ENCODE data around the gene LGALS12.
"Not testable (repeated sequence)": the region's sequence is repeated elsewhere in the genome, so short reads cannot be mapped to it uniquely, and the experiment has no call there.

The LGALS12 gene

DNA sequence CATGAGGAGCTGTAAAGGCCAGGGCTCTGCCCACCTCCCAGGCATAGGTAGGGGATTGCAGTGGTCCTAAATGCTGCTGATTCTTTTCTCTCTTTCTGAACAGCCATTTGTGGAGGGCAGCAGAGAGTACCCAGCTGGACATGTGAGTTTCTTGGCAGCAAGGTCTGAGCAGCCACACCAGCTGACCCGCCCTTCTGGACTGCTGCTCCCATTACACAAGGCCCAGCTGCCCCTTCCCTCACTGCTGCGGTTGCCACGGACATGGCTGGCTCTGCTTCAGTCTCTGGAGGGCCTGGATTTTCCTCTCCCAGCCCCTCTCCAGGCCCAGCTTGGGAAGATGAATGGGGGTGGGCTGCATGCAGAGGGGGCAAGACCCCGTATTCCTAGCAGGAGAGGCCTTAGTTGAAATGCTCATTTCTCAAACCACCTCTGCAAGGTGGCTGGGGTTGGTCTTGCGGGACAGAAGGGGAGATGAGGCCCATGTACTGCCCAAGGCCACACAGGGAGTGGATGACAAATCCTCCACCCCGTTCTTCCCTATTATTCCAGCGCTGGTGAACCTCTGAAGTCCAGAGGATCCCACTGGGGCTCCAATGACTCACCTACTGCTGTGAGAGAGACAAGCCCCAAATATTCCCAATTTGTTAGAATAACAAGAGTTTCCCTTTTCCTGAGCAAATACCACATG lies 4.6 kb downstream of the LGALS12 start:
- Mint-ChIP-seq H3K36me3 (ENCODE audit: low read depth) (no peaks in the 10 kb centered on the region), H3K4me3 (no peak overlapping the region), H3K9me3 (no peaks in the 10 kb centered on the region), H3K4me1 (ENCODE audit: low read depth) (peaks cover 10% of the 10 kb centered on the region), H3K27ac (no peak overlapping the region), H3K27me3 (ENCODE audit: low read depth) (no peaks in the 10 kb centered on the region)
- DNase-seq (ENCODE audit: low spot score), result no peak

DNA sequence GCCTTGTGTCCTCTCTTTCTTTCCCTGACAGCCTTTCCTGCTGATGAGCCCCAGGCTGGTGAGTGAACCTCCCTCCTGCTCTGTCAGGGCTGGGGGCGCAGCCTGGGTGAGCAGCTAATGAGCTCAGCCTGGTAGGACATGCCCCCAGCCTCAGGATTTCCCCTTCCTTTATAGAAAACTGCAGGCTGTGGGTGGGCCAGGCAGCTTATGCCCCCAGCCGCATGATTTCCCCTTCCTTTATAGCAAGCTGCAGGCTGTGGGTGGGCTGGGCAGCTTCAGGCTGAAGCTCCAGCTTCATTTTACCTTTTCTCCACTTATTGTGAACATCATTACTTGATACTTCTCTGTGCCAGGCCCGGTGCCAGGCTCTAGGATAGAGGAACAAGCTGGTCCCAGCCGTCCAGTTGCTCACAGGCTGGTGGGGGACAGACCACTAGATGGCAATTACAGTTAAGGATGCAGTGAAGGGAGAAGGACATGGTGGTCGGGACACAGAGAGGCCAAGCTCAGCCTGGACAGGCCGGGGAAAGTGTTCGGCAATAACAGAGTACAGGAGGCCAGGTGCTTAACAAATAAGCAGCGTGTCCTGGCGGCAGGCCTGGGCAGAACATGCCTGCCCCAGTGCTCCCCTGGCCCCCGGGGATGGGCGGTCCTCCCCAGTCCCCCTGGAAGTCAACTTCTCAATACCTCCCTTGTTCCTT lies 5.3 kb downstream of the LGALS12 start:
- H3K27me3 Mint-ChIP-seq (ENCODE audit: low read depth), result no peaks in the 10 kb centered on the region
- no peak for DNase-seq (ENCODE audit: low spot score)
- H3K27ac Mint-ChIP-seq, result no peak overlapping the region
- no peaks in the 10 kb centered on the region for H3K9me3 Mint-ChIP-seq
- no peak overlapping the region for H3K4me3 Mint-ChIP-seq
- peaks cover 8% of the 10 kb centered on the region for H3K4me1 Mint-ChIP-seq (ENCODE audit: low read depth)
- no peaks in the 10 kb centered on the region for H3K36me3 Mint-ChIP-seq (ENCODE audit: low read depth)

DNA sequence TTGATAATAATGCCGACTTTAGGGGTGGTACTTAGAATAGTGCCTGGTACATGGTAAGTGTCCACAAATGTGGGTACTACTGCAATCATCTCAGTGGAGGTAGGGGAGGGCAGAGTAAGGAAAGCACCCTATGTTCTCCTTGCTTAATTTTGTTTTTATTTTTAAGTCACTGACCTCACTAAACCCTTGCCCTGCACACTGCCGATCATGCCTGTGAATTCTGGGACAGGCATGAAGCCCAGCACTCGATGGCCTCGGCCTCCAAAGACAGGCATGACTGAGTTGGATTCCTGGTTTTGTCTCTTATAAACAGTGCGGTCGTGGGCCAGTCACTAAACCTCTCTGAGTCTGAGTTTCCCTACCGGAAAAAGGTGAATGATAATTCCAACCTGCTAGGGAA lies 6.9 kb downstream of the LGALS12 start:
- H3K36me3 Mint-ChIP-seq (ENCODE audit: low read depth), result no peaks in the 10 kb centered on the region
- no peaks in the 10 kb centered on the region for H3K27me3 Mint-ChIP-seq (ENCODE audit: low read depth)
- no peak overlapping the region for H3K27ac Mint-ChIP-seq
- H3K4me1 Mint-ChIP-seq (ENCODE audit: low read depth), result peaks cover 1% of the 10 kb centered on the region
- no peaks in the 10 kb centered on the region for H3K9me3 Mint-ChIP-seq
- H3K4me3 Mint-ChIP-seq, result no peak overlapping the region
- DNase-seq (ENCODE audit: low spot score), result no peak

DNA sequence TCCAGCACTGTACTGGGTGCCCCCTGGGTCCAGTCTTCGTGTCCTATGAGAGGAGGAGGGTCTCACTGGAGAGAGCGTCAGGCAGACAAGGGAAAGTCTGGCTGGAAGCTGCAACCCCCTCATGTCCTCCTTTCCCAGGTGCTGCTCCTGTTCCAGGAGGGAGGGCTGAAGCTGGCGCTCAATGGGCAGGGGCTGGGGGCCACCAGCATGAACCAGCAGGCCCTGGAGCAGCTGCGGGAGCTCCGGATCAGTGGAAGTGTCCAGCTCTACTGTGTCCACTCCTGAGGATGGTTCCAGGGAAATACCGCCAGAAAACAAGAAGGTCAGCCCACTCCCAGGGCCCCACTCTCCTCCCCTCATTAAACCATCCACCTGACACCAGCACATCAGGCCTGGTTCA lies 10.2 kb downstream of the LGALS12 start:
- no peak for DNase-seq (ENCODE audit: low spot score)
- Mint-ChIP-seq H3K4me3 (no peak overlapping the region), H3K36me3 (ENCODE audit: low read depth) (no peaks in the 10 kb centered on the region), H3K27me3 (ENCODE audit: low read depth) (peaks cover 11% of the 10 kb centered on the region), H3K4me1 (ENCODE audit: low read depth) (peaks cover 9% of the 10 kb centered on the region), H3K9me3 (peaks cover 6% of the 10 kb centered on the region), H3K27ac (no peak overlapping the region)

DNA sequence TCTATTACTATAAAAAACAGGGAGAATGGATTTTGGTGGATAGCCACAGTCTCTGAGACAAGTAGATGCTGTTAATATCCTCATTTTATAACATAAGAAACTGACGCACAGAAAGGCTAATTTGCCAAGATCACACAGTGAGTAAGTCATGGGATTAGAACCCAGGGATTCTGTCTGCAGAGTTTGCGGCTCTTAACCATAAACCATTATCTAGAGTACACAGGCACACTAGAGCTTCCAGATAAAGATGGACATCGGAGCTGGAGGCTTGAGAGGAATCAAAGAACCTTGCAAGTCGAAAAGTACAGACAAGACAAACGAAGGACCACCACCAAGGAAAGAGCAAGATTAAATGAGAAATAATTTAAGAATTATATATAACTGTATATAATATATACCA lies 11.3 kb downstream of the LGALS12 start:
- no peak for DNase-seq (ENCODE audit: low spot score)
- peaks cover 9% of the 10 kb centered on the region for H3K4me1 Mint-ChIP-seq (ENCODE audit: low read depth)
- H3K27me3 Mint-ChIP-seq (ENCODE audit: low read depth), result peaks cover 14% of the 10 kb centered on the region
- no peak overlapping the region for H3K27ac Mint-ChIP-seq
- H3K4me3 Mint-ChIP-seq, result no peak overlapping the region
- H3K9me3 Mint-ChIP-seq, result peaks cover 6% of the 10 kb centered on the region
- no peaks in the 10 kb centered on the region for H3K36me3 Mint-ChIP-seq (ENCODE audit: low read depth)

DNA sequence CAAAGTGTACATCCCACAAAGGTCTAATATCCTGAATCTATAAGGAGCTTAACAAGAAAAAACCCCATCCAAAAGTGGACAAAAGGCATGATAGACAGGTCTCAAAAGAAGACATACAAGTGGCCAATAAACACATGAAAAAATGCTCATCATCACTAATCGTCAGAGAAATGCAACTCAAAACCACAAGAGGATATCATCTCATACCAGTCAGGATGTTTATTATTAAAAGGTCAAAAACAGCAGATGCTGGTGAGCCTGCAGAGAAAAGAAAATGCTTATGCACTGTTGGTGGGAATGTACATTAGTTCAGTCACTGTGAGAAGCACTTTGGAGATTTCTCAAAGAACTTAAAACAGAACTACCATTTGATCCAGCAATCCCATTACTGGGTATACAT lies 12.7 kb downstream of the LGALS12 start:
- Mint-ChIP-seq H3K36me3 (ENCODE audit: low read depth) (peaks cover 2% of the 10 kb centered on the region), H3K9me3 (peaks cover 11% of the 10 kb centered on the region), H3K4me3 (peak overlapping the region; percentile 2), H3K4me1 (ENCODE audit: low read depth) (peaks cover 9% of the 10 kb centered on the region), H3K27ac (peak overlapping the region; percentile 7), H3K27me3 (ENCODE audit: low read depth) (peaks cover 19% of the 10 kb centered on the region)
- DNase-seq (ENCODE audit: low spot score), result no peak

DNA sequence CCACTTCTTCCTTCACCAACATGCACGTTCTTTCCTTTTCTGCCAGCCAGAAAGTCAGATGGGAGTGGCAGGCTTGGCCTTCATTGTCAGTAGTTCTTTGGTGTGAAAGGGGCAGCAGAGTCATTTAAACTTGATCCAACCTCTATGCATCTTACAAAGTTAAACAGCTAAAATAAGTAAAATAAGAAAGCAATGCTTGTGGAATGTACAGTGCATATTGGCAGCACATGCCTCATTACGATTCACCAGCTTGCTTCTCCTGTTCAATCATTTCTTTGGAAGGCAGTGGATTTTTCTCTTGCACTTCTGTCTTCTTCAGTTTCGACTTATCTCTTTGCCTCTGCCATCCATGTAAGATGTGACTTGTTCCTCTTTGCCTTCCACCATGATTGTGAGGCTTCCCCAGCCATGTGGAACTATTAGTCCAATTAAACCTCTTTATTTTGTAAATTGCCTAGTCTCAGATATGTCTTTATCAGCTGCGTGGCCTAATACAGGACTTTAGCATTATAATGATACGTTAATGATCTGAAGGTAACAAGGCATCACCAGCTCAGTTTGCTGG lies 14.8 kb downstream of the LGALS12 start:
- no peak overlapping the region for H3K27ac Mint-ChIP-seq
- H3K9me3 Mint-ChIP-seq, result peaks cover 20% of the 10 kb centered on the region
- H3K27me3 Mint-ChIP-seq (ENCODE audit: low read depth), result peaks cover 21% of the 10 kb centered on the region
- peaks cover 3% of the 10 kb centered on the region for H3K36me3 Mint-ChIP-seq (ENCODE audit: low read depth)
- H3K4me1 Mint-ChIP-seq (ENCODE audit: low read depth), result peaks cover 9% of the 10 kb centered on the region
- no peak overlapping the region for H3K4me3 Mint-ChIP-seq
- DNase-seq (ENCODE audit: low spot score), result no peak

DNA sequence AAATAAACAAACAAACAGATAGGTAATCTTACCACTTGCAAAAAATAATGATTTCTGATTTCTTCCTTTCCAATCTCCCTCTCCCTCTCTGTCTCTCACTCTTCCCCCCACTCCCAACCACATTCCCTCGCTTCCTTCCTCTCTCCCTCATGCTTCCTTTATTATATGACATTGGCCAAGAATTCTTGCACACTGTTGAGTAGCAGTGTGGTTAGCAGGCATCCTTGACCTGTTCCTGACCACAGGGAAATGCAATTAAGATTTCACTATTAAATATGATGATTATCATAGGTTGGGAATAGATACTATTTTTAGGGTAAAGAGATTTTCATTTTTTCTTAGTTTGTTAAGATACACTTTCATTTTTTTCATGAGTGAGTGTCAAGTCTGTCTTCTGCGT lies 16.0 kb downstream of the LGALS12 start:
- DNase-seq (ENCODE audit: low spot score), result no peak
- H3K9me3 Mint-ChIP-seq, result peaks cover 20% of the 10 kb centered on the region
- no peak overlapping the region for H3K27ac Mint-ChIP-seq
- no peak overlapping the region for H3K4me3 Mint-ChIP-seq
- peaks cover 9% of the 10 kb centered on the region for H3K4me1 Mint-ChIP-seq (ENCODE audit: low read depth)
- peaks cover 21% of the 10 kb centered on the region for H3K27me3 Mint-ChIP-seq (ENCODE audit: low read depth)
- H3K36me3 Mint-ChIP-seq (ENCODE audit: low read depth), result peaks cover 3% of the 10 kb centered on the region

DNA sequence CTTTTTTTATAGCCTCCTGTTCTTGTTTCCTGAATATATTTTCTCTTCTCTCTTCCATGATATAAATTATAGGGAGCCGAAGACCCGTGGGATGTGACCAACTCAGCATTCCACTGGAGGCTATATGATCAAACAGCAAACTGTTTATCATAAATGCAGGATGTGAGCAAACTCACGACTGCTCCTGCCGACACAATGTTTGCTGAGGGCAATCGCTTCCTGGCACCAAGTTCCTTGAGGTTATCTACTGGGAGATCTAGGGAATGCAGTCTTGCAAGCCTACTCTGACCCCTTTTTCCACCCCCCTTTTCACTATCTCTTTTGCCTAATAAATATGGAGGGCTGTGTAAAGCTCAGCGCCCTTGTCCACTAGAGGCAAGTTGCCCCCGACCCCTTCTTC lies 17.3 kb downstream of the LGALS12 start:
- no peak overlapping the region for H3K27ac Mint-ChIP-seq
- H3K9me3 Mint-ChIP-seq, result peaks cover 20% of the 10 kb centered on the region
- no peak overlapping the region for H3K4me3 Mint-ChIP-seq
- peaks cover 10% of the 10 kb centered on the region for H3K4me1 Mint-ChIP-seq (ENCODE audit: low read depth)
- peaks cover 21% of the 10 kb centered on the region for H3K27me3 Mint-ChIP-seq (ENCODE audit: low read depth)
- peaks cover 3% of the 10 kb centered on the region for H3K36me3 Mint-ChIP-seq (ENCODE audit: low read depth)
- DNase-seq (ENCODE audit: low spot score), result no peak

DNA sequence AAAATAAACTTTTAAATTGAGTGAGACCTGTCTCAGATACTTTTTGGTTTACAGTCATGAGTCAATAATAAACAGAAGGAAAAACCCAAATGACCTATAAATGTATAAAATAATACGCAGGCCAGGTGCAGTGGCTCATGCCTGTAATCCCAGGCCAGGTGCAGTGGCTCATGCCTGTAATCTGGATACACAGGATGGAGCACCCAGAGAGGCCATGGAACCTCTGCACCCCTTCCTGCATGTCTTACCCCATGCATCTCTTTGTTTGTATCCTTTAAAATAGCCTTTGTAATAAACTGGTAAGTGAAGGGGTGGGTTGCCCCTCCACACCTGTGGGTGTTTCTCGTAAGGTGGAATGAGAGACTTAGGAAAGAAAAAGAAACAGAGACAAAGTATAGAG lies 21.8 kb downstream of the LGALS12 start:
- Mint-ChIP-seq H3K36me3 (ENCODE audit: low read depth) (peaks cover 3% of the 10 kb centered on the region), H3K4me1 (ENCODE audit: low read depth) (peaks cover 29% of the 10 kb centered on the region), H3K9me3 (peaks cover 14% of the 10 kb centered on the region), H3K27me3 (ENCODE audit: low read depth) (peaks cover 7% of the 10 kb centered on the region), H3K27ac (no peak overlapping the region), H3K4me3 (no peak overlapping the region)
- DNase-seq (ENCODE audit: low spot score), result no peak

DNA sequence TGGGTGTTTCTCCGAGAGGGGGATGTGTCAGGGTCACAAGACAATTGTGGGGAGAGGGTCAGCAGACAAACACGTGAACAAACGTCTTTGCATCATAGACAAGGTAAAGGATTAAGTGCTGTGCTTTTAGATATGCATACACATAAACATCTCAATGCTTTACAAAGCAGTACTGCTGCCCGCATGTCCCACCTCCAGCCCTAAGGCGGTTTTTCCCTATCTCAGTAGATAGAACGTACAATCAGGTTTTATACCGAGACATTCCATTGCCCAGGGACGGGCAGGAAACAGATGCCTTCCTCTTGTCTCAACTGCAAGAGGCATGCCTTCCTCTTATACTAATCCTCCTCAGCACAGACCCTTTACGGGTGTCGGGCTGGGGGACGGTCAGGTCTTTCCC lies 22.3 kb downstream of the LGALS12 start:
- DNase-seq (ENCODE audit: low spot score); H3K27ac Mint-ChIP-seq; H3K27me3 Mint-ChIP-seq (ENCODE audit: low read depth); H3K36me3 Mint-ChIP-seq (ENCODE audit: low read depth); H3K4me3 Mint-ChIP-seq: not testable (repeated sequence)
- Mint-ChIP-seq H3K4me1 (ENCODE audit: low read depth) (peaks cover 33% of the 10 kb centered on the region), H3K9me3 (peaks cover 12% of the 10 kb centered on the region)

DNA sequence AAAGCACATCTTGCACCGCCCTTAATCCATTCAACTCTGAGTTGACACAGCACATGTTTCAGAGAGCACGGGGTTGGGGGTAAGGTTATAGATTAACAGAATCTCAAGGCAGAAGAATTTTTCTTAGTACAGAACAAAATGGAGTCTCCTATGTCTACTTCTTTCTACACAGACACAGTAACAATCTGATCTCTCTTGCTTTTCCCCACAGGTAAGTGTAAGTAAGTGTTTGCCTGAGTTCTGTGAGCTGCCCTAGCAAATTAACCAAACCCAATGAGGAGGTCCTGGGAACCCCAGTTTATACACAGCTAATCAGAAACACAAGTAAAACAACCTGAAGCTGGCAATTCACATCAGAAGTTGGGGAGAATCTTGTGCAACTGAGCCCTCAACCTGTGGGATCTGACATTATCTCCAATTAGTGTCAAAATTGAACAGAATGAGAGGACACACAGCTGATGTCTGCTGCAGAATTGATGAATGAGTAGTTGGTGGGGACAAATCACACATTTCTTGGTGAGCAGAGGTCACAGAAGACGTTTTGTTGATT lies 22.9 kb downstream of the LGALS12 start:
- H3K4me1 Mint-ChIP-seq (ENCODE audit: low read depth), result peaks cover 40% of the 10 kb centered on the region
- not testable (repeated sequence) for DNase-seq (ENCODE audit: low spot score); H3K9me3 Mint-ChIP-seq; H3K27ac Mint-ChIP-seq; H3K36me3 Mint-ChIP-seq (ENCODE audit: low read depth); H3K27me3 Mint-ChIP-seq (ENCODE audit: low read depth); H3K4me3 Mint-ChIP-seq

DNA sequence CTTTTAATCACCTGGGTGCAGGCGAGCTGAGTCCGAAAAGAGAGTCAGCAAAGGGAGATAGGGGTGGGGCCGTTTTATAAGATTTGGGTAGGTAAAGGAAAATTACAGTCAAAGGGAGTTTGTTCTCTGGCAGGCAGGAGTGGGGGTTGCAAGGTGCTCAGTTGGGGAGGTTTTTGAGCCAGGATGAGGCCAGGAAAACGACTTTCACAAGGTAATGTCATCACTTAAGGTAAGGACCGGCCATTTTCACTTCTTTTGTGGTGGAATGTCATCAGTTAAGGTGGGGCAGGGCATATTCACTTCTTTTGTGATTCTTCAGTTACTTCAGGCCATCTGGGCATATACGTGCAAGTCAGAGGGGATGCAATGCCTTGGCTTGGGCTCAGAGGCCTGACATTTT lies 23.5 kb downstream of the LGALS12 start:
- not testable (repeated sequence) for H3K9me3 Mint-ChIP-seq; H3K27me3 Mint-ChIP-seq (ENCODE audit: low read depth); H3K27ac Mint-ChIP-seq; H3K4me3 Mint-ChIP-seq; DNase-seq (ENCODE audit: low spot score); H3K36me3 Mint-ChIP-seq (ENCODE audit: low read depth)
- H3K4me1 Mint-ChIP-seq (ENCODE audit: low read depth), result peaks cover 46% of the 10 kb centered on the region

DNA sequence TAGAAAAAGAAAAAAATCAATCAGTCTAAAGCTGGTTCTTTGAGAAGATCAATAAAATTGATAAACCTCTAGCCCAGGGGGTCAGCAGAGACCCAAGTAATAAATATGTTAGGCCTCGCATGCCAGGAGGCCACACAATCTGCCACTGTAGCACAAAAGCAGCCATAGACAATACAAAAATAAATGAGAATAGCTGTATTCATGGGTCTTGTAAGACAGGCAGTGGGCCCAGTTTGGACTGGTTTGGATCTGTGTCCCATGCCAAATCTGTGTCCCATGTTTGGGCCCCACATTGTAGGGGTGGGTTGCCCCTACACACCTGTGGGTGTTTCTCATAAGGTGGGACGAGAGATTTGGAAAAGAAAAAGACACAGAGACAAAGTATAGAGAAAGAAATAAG lies 24.1 kb downstream of the LGALS12 start:
- no peak for DNase-seq (ENCODE audit: low spot score)
- Mint-ChIP-seq H3K27ac (no peak overlapping the region), H3K4me1 (ENCODE audit: low read depth) (peaks cover 50% of the 10 kb centered on the region), H3K27me3 (ENCODE audit: low read depth) (no peaks in the 10 kb centered on the region), H3K9me3 (no peaks in the 10 kb centered on the region), H3K36me3 (ENCODE audit: low read depth) (no peaks in the 10 kb centered on the region), H3K4me3 (no peak overlapping the region)
